ENCODE data around the gene ABCC6.

DNA sequence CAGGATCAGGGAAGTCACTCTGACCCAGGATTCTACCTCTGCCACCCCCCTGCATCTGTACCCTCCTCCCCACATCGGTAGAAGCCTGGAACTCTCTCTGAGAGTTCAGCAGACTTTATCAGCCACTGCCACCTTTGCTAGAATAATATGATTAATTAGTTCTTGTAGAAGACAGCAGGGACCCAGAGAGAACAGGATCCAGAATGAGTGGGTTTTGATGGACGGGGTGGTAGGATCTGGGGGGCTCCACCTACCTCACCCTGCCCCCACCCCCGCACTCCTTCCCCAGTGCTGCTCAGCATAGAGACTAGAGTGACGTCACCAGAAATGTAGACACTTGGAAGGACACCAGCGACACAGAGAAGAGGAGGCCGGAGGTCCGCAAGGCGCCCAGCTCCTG, 33.5 kb downstream of the ABCC6 start:
- TF ChIP-seq, protein P1, sequence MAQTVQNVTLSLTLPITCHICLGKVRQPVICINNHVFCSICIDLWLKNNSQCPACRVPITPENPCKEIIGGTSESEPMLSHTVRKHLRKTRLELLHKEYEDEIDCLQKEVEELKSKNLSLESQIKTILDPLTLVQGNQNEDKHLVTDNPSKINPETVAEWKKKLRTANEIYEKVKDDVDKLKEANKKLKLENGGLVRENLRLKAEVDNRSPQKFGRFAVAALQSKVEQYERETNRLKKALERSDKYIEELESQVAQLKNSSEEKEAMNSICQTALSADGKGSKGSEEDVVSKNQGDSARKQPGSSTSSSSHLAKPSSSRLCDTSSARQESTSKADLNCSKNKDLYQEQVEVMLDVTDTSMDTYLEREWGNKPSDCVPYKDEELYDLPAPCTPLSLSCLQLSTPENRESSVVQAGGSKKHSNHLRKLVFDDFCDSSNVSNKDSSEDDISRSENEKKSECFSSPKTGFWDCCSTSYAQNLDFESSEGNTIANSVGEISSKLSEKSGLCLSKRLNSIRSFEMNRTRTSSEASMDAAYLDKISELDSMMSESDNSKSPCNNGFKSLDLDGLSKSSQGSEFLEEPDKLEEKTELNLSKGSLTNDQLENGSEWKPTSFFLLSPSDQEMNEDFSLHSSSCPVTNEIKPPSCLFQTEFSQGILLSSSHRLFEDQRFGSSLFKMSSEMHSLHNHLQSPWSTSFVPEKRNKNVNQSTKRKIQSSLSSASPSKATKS (CRISPR knock-in tag; IDR thresholded peaks at IDR 0.05) = no peak
- TF ChIP-seq CBX5 (CRISPR knock-in tag; IDR thresholded peaks at IDR 0.05; ENCODE audit: borderline replicate concordance) (no peak), BORCS8-MEF2B (CRISPR knock-in tag; IDR thresholded peaks at IDR 0.05) (no peak), ZNF34 (CRISPR knock-in tag; IDR thresholded peaks at IDR 0.05; ENCODE audit: borderline replicate concordance) (no peak), NPAS2 (CRISPR knock-in tag; IDR thresholded peaks at IDR 0.05; ENCODE audit: borderline replicate concordance) (no peak), YY1 (IDR thresholded peaks at IDR 0.05; ENCODE audit: insufficient read depth, insufficient replicate concordance, low read depth, low read length) (no peak), HCFC1 (IDR thresholded peaks at IDR 0.05; ENCODE audit: low read depth, low read length) (no peak), NFATC3 (CRISPR knock-in tag; IDR thresholded peaks at IDR 0.05) (no peak)

Measured in HepG2 (cell line).